ENCODE results near the gene FLAD1. TPM values are rescaled to one million over a fixed set of nuclear protein-coding genes. Genes with fewer than 3 reads are reported as not detected.

The FLAD1 gene
- total RNA-seq, 4 donors from 2014 or later: 21.5 to 30.9 (median 29.5) TPM

DNA sequence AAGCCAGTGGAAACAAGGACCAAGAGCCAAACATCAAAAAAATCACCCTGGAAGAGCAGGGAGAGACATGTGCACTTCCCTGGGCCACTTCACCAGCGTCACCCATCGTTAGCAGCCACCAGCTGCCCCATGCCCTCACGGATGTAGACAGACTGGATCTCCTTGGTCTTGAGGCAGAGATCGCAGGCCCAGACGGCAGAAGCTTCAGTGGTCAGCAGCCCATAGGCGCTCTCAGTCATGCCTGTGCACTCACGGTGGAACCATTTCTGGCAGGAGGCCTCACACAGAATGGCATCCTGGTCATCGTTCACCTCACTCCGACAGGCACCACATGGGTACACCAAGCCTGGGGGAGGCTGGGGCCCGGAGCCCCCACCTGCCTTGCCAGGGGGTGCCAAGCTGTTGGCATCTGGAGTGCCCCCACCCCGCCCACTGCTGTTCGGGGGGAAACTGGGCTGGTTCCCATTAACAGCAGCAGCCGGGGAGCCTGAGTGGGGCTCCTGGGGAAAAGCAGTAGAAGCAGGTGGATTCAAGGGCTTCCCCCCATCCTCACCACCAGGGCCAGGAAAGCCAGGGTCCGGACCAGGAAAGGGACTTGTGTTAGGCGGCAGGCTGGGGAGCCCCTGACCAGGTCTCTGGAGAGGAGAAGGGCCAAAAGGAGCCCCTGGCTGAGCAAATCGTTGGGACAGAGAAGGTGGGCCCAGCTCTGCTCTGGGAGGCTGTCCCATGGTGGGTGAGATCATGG lies 24.3 kb upstream of the FLAD1 start:
- 89% methylated on average over 3 of the region's 16 CpGs; no CpG with 5 or more reads in 1 of the 2 donors for WGBS, 2 donors
- peak overlapping the region in 2 of 4 donors; percentile 4 to 9 for H3K27ac ChIP-seq
- no peaks in the 10 kb centered on the region for H3K27me3 ChIP-seq
- DNase-seq: no peak
- H3K36me3 ChIP-seq: peaks cover 8 to 40% (median 22%) of the 10 kb centered on the region in 3 donors
- TF ChIP-seq, protein P1, sequence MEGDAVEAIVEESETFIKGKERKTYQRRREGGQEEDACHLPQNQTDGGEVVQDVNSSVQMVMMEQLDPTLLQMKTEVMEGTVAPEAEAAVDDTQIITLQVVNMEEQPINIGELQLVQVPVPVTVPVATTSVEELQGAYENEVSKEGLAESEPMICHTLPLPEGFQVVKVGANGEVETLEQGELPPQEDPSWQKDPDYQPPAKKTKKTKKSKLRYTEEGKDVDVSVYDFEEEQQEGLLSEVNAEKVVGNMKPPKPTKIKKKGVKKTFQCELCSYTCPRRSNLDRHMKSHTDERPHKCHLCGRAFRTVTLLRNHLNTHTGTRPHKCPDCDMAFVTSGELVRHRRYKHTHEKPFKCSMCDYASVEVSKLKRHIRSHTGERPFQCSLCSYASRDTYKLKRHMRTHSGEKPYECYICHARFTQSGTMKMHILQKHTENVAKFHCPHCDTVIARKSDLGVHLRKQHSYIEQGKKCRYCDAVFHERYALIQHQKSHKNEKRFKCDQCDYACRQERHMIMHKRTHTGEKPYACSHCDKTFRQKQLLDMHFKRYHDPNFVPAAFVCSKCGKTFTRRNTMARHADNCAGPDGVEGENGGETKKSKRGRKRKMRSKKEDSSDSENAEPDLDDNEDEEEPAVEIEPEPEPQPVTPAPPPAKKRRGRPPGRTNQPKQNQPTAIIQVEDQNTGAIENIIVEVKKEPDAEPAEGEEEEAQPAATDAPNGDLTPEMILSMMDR (IDR thresholded peaks at IDR 0.05): no peak
- no peak for TF ChIP-seq POLR2A (IDR thresholded peaks at IDR 0.05)
- peaks cover 37 to 87% (median 50%) of the 10 kb centered on the region in 3 donors for H3K4me1 ChIP-seq
- intact Hi-C loops (cut with DNase I): loop anchor here (10.0 kb wide), 1 partner anchor 394 kb away; the partner anchor contains the start of gene CHRNB2
- H3K4me3 ChIP-seq: no peak overlapping the region
- H3K9me3 ChIP-seq: no peaks in the 10 kb centered on the region

DNA sequence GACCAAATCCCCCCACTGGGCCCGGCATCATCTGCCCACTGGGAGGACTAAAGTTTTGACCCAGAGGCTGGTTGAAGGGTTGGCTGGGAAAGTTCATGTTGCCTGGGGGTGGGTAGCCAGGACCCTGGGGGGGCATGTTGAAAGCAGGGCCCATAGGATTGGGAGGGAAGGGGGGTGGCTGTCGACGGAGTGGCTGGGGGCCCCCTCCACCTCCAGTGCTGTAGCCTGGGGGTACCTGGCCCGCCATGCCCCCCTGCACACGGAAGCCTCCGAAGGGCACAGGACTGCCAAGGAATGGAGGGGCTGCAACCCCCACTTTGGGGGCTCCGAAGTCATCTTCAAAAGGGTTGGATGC lies 23.7 kb upstream of the FLAD1 start:
- Histone ChIP-seq H3K27ac (peak overlapping the region in 2 of 4 donors; percentile 4 to 9), H3K27me3 (no peaks in the 10 kb centered on the region), H3K9me3 (no peaks in the 10 kb centered on the region), H3K4me3 (no peak overlapping the region), H3K4me1 (peaks cover 35 to 81% (median 45%) of the 10 kb centered on the region in 3 donors), H3K36me3 (peaks cover 8 to 46% (median 27%) of the 10 kb centered on the region in 3 donors)
- TF ChIP-seq, protein P1 (IDR thresholded peaks at IDR 0.05): no peak
- TF ChIP-seq POLR2A (IDR thresholded peaks at IDR 0.05): no peak
- DNase-seq: no peak
- intact Hi-C loops (cut with DNase I): loop anchor here (10.0 kb wide), 1 partner anchor 395 kb away; the partner anchor contains the start of gene CHRNB2
- WGBS, 2 donors: 100% methylated on average over 1 of the region's 7 CpGs; no CpG with 5 or more reads in 1 of the 2 donors

DNA sequence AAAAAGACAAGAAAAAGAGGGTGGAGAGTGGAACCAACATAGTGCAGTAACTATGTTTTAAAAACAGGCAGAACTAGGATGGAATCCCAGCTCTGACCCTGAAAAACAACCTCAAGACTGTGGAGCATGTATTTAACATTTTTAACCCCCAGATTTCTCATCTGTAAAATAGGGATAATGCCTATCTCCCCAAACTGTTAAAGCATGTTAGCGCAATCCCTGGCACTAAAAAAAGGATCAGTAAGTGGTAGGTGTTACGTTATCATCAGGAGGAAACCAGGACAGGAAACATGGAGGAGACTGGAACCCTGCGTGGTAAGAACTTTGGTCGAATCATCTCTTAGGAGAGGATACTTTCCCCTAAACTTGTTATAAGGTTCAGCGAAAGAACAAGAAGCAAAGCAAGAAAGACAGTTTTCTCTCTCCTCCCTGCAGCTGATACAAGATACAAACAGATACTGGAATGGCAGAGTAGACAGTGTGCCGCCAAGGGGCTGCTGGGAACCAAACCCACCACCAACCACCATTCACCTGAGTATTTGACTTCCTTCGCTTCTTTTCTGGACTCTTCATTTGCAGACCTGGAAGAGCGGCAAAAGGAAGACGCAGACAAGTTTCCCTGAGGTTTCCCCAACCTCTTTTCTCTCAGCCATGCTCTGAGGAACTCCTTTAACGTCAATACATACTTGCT lies 22.6 kb upstream of the FLAD1 start:
- WGBS, 2 donors: 23 to 27% methylated on average over 10 of the region's 10 CpGs
- Histone ChIP-seq H3K4me1 (peaks cover 24 to 69% (median 33%) of the 10 kb centered on the region in 3 donors), H3K9me3 (no peaks in the 10 kb centered on the region), H3K4me3 (peak overlapping the region; percentile 67 to 98 (median 79)), H3K27me3 (no peaks in the 10 kb centered on the region), H3K27ac (peak overlapping the region; percentile 95 to 99 (median 98)), H3K36me3 (peaks cover 12 to 57% (median 37%) of the 10 kb centered on the region in 3 donors)
- DNase-seq: no peak
- intact Hi-C loops (cut with DNase I): loop anchor here (5.0 to 10.0 kb wide), 2 partner anchors 37 to 104 kb away; partner anchors contain the start of gene EFNA4
- TF ChIP-seq, protein P1 (IDR thresholded peaks at IDR 0.05): no peak
- TF ChIP-seq POLR2A (IDR thresholded peaks at IDR 0.05): no peak

DNA sequence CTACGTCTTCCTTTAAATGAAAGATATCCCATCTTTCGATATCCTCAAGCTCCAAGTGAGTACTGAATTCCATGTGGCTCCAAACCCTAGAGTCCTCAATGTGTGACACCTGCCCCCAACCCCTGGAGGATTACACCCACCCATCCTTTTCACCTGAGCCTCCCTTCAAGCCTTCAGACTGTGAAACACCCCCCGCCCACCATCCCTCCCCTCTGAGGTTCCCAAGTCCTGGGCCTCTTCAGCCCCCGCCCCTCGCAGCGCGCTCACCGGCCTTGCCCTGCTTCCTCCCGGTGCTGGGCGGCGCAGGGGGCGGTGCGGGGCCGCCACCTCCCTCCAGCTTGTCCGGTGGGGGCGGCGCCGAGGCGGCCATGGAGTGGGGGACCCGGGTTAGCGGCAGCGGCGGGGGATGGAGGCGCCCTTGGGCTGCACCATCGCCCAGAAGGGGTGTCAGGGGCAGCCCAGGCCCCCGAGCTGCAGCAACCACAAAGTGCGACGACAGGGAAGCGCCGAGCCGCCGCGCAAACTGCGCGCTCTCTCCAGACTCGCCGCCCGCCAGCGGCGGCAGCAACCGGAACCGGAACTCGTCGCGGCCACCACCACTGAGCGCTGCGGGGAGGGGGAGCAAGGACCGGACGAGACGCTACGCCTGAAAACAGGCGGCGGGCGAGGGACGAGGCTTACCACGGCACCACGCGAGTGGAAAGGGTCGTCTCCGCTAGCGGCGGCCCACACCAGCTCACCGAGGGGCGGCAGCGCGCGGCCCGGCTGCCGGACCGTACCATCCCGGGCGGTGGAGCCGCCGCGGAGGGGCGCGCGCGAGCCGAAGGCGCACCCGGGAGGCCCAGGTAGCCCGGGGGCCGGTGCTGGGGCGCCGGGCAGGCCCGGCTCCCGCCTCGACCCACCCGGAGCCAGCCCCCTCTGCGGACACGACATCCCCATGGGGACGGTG lies 21.7 kb upstream of the FLAD1 start, which contains the start of gene PYGO2:
Gene PYGO2 (minus strand): TSS at position 576 of the 949 bp plus-strand sequence. CDS start 206 bp downstream, at position 370.
- H3K4me1 ChIP-seq: peaks cover 21 to 66% (median 31%) of the 10 kb centered on the region in 3 donors
- TF ChIP-seq, protein P1 (IDR thresholded peaks at IDR 0.05): peak; percentile 26 to 89 (median 70)
- TF ChIP-seq POLR2A (IDR thresholded peaks at IDR 0.05): peak in 2 of 4 donors; percentile 68 to 89
- intact Hi-C loops (cut with DNase I): loop anchor here (5.0 to 10.0 kb wide), 2 partner anchors 36 to 103 kb away; partner anchors contain the start of gene EFNA4
- H3K27me3 ChIP-seq: no peaks in the 10 kb centered on the region
- H3K27ac ChIP-seq: peak within 1 kb of the TSS; percentile 95 to 99 (median 98)
- DNase-seq: no peak
- peaks cover 16 to 66% (median 46%) of the 10 kb centered on the region in 3 donors for H3K36me3 ChIP-seq
- no peaks in the 10 kb centered on the region for H3K9me3 ChIP-seq
- H3K4me3 ChIP-seq: peak within 1 kb of the TSS; percentile 67 to 98 (median 79)
- 0% methylated on average over 3 to 11 of the region's 93 CpGs for WGBS, 2 donors
